ENCODE results near the gene PAMR1.

PAMR1 gene

GRCh38 chr11:35415487-35415886 lies 109.9 kb downstream of the PAMR1 start:
- H3K9me3 ChIP-seq (ENCODE audit: insufficient read depth, low read length) = no peaks in the 10 kb centered on the region
- H3K4me1 ChIP-seq (ENCODE audit: insufficient read depth, insufficient read length) = no peaks in the 10 kb centered on the region
- no peak overlapping the region for H3K9ac ChIP-seq (ENCODE audit: insufficient read length, low read depth)
- H3K4me3 ChIP-seq (ENCODE audit: insufficient read length, low read depth) = no peak overlapping the region
- peaks cover 53% of the 10 kb centered on the region for H3K27me3 ChIP-seq (ENCODE audit: insufficient read depth, insufficient read length)
- no peak for TF ChIP-seq ZNF274 (IDR thresholded peaks at IDR 0.05; ENCODE audit: low read depth, low read length)
- no peak for TF ChIP-seq YY1 (IDR thresholded peaks at IDR 0.05; ENCODE audit: insufficient read depth, insufficient read length)
- TF ChIP-seq SUZ12 (IDR thresholded peaks at IDR 0.05; ENCODE audit: extremely low read depth, insufficient read depth, insufficient read length) = no peak
- no peaks in the 10 kb centered on the region for H3K36me3 ChIP-seq (ENCODE audit: insufficient read depth, insufficient read length, low read length)
- no peak for DNase-seq (ENCODE audit: low read depth, low spot score)

- Histone ChIP-seq H3K9ac (ENCODE audit: insufficient read length, low read depth) (no peak overlapping the region), H3K27me3 (ENCODE audit: insufficient read depth, insufficient read length) (peaks cover 46% of the 10 kb centered on the region), H3K36me3 (ENCODE audit: insufficient read depth, insufficient read length, low read length) (no peaks in the 10 kb centered on the region), H3K4me1 (ENCODE audit: insufficient read depth, insufficient read length) (no peaks in the 10 kb centered on the region), H3K4me3 (ENCODE audit: insufficient read length, low read depth) (no peak overlapping the region), H3K9me3 (ENCODE audit: insufficient read depth, low read length) (no peaks in the 10 kb centered on the region)
- no peak for DNase-seq (ENCODE audit: low read depth, low spot score)
- no peak for TF ChIP-seq SUZ12 (IDR thresholded peaks at IDR 0.05; ENCODE audit: extremely low read depth, insufficient read depth, insufficient read length)
- TF ChIP-seq ZNF274 (IDR thresholded peaks at IDR 0.05; ENCODE audit: low read depth, low read length) = no peak
- TF ChIP-seq YY1 (IDR thresholded peaks at IDR 0.05; ENCODE audit: insufficient read depth, insufficient read length) = no peak
Observed at GRCh38 chr11:35414776-35415175, 110.6 kb downstream of the PAMR1 start.

GRCh38 chr11:35414311-35414710 lies 111.1 kb downstream of the PAMR1 start:
- no peak for DNase-seq (ENCODE audit: low read depth, low spot score)
- Histone ChIP-seq H3K4me1 (ENCODE audit: insufficient read depth, insufficient read length) (no peaks in the 10 kb centered on the region), H3K9me3 (ENCODE audit: insufficient read depth, low read length) (no peaks in the 10 kb centered on the region), H3K27me3 (ENCODE audit: insufficient read depth, insufficient read length) (peaks cover 43% of the 10 kb centered on the region), H3K36me3 (ENCODE audit: insufficient read depth, insufficient read length, low read length) (no peaks in the 10 kb centered on the region), H3K4me3 (ENCODE audit: insufficient read length, low read depth) (no peak overlapping the region), H3K9ac (ENCODE audit: insufficient read length, low read depth) (no peak overlapping the region)
- TF ChIP-seq YY1 (IDR thresholded peaks at IDR 0.05; ENCODE audit: insufficient read depth, insufficient read length) (no peak), SUZ12 (IDR thresholded peaks at IDR 0.05; ENCODE audit: extremely low read depth, insufficient read depth, insufficient read length) (no peak)

GRCh38 chr11:35413598-35413997 lies 111.8 kb downstream of the PAMR1 start:
- H3K9ac ChIP-seq (ENCODE audit: insufficient read length, low read depth) = no peak overlapping the region
- DNase-seq (ENCODE audit: low read depth, low spot score) = no peak
- H3K36me3 ChIP-seq (ENCODE audit: insufficient read depth, insufficient read length, low read length) = no peaks in the 10 kb centered on the region
- no peak overlapping the region for H3K4me3 ChIP-seq (ENCODE audit: insufficient read length, low read depth)
- peaks cover 40% of the 10 kb centered on the region for H3K27me3 ChIP-seq (ENCODE audit: insufficient read depth, insufficient read length)
- TF ChIP-seq YY1 (IDR thresholded peaks at IDR 0.05; ENCODE audit: insufficient read depth, insufficient read length) = no peak
- TF ChIP-seq SUZ12 (IDR thresholded peaks at IDR 0.05; ENCODE audit: extremely low read depth, insufficient read depth, insufficient read length) = no peak
- no peak for TF ChIP-seq ZNF274 (IDR thresholded peaks at IDR 0.05; ENCODE audit: low read depth, low read length)
- no peaks in the 10 kb centered on the region for H3K9me3 ChIP-seq (ENCODE audit: insufficient read depth, low read length)
- no peaks in the 10 kb centered on the region for H3K4me1 ChIP-seq (ENCODE audit: insufficient read depth, insufficient read length)

- H3K9ac ChIP-seq (ENCODE audit: insufficient read length, low read depth) = no peak overlapping the region
- no peak for DNase-seq (ENCODE audit: low read depth, low spot score)
- no peaks in the 10 kb centered on the region for H3K36me3 ChIP-seq (ENCODE audit: insufficient read depth, insufficient read length, low read length)
- no peak overlapping the region for H3K4me3 ChIP-seq (ENCODE audit: insufficient read length, low read depth)
- H3K9me3 ChIP-seq (ENCODE audit: insufficient read depth, low read length) = no peaks in the 10 kb centered on the region
- no peaks in the 10 kb centered on the region for H3K4me1 ChIP-seq (ENCODE audit: insufficient read depth, insufficient read length)
- H3K27me3 ChIP-seq (ENCODE audit: insufficient read depth, insufficient read length) = peaks cover 27% of the 10 kb centered on the region
- TF ChIP-seq SUZ12 (IDR thresholded peaks at IDR 0.05; ENCODE audit: extremely low read depth, insufficient read depth, insufficient read length) (no peak), ZNF274 (IDR thresholded peaks at IDR 0.05; ENCODE audit: low read depth, low read length) (no peak)
Observed at GRCh38 chr11:35412285-35412684, 113.1 kb downstream of the PAMR1 start.

- no peak overlapping the region for H3K9ac ChIP-seq (ENCODE audit: insufficient read length, low read depth)
- DNase-seq (ENCODE audit: low read depth, low spot score) = no peak
- no peaks in the 10 kb centered on the region for H3K36me3 ChIP-seq (ENCODE audit: insufficient read depth, insufficient read length, low read length)
- no peaks in the 10 kb centered on the region for H3K4me1 ChIP-seq (ENCODE audit: insufficient read depth, insufficient read length)
- H3K9me3 ChIP-seq (ENCODE audit: insufficient read depth, low read length) = no peaks in the 10 kb centered on the region
- no peak overlapping the region for H3K4me3 ChIP-seq (ENCODE audit: insufficient read length, low read depth)
- no peak for TF ChIP-seq ZNF274 (IDR thresholded peaks at IDR 0.05; ENCODE audit: low read depth, low read length)
- TF ChIP-seq SUZ12 (IDR thresholded peaks at IDR 0.05; ENCODE audit: extremely low read depth, insufficient read depth, insufficient read length) = no peak
- TF ChIP-seq YY1 (IDR thresholded peaks at IDR 0.05; ENCODE audit: insufficient read depth, insufficient read length) = no peak
- no peaks in the 10 kb centered on the region for H3K27me3 ChIP-seq (ENCODE audit: insufficient read depth, insufficient read length)
Observed at GRCh38 chr11:35407041-35407440, 118.4 kb downstream of the PAMR1 start.

- H3K9ac ChIP-seq (ENCODE audit: insufficient read length, low read depth) = no peak overlapping the region
- H3K36me3 ChIP-seq (ENCODE audit: insufficient read depth, insufficient read length, low read length) = no peaks in the 10 kb centered on the region
- no peaks in the 10 kb centered on the region for H3K4me1 ChIP-seq (ENCODE audit: insufficient read depth, insufficient read length)
- H3K9me3 ChIP-seq (ENCODE audit: insufficient read depth, low read length) = no peaks in the 10 kb centered on the region
- TF ChIP-seq YY1 (IDR thresholded peaks at IDR 0.05; ENCODE audit: insufficient read depth, insufficient read length) (no peak), SUZ12 (IDR thresholded peaks at IDR 0.05; ENCODE audit: extremely low read depth, insufficient read depth, insufficient read length) (no peak)
- H3K4me3 ChIP-seq (ENCODE audit: insufficient read length, low read depth) = no peak overlapping the region
- no peaks in the 10 kb centered on the region for H3K27me3 ChIP-seq (ENCODE audit: insufficient read depth, insufficient read length)
- no peak for DNase-seq (ENCODE audit: low read depth, low spot score)
Observed at GRCh38 chr11:35404388-35404775, 121.0 kb downstream of the PAMR1 start.

Data from NT2/D1 (cell line).